IMR-90 (cell line): ENCODE data around the gene ISCA2. TPM values are rescaled to one million over a fixed set of nuclear protein-coding genes. Genes with fewer than 3 reads are reported as not detected.

ENCODE experiments used
- ATAC-seq: fragments of 200-7000 bp; cut with Tn5 transposase; 2 replicates; pipeline ENCODE4 v1.9.1; 2020; ENCODE audit warnings: low read depth, mild to moderate bottlenecking, moderate library complexity
- BruUV-seq: library from RNA; stranded (reverse); fragments of 400-500 nt; replicated peaks from 2 replicates; lab custom pipeline; 2021; lab: Mats Ljungman, UMichigan
- CTCF ChIA-PET: fragments of 300-600 bp; formaldehyde crosslinking; extraction: SDS; loops from one replicate; lab custom pipeline; 2021; ENCODE audit warnings: antibody characterized with exemption; lab: Yijun Ruan, JAX
- POLR2A ChIA-PET: fragments of 300-600 bp; sonication (Branson Sonifier 250); formaldehyde crosslinking; loops from one replicate; lab custom pipeline; 2022; ENCODE audit warnings: antibody characterized with exemption; ENCODE audit not compliant: unreplicated experiment; lab: Charles Lee
- DNase-seq: peaks from one replicate; pipeline ENCODE4 v3.0.0; 2013
- H2AFZ ChIP-seq: replicated peaks from 2 replicates; pipeline ENCODE3; 2013; ENCODE audit warnings: low read length, mild to moderate bottlenecking; ENCODE audit not compliant: poor library complexity
- H2AK5ac ChIP-seq: 2 replicates; pipeline ENCODE4 v1.6.1; 2013; ENCODE audit warnings: low read depth, low read length, inconsistent platforms
- H2AK9ac ChIP-seq: replicated peaks from 2 replicates; pipeline ENCODE3; 2013; ENCODE audit warnings: mild to moderate bottlenecking, low read depth, low read length, moderate library complexity; ENCODE audit not compliant: poor library complexity
- H2BK120ac ChIP-seq: 2 replicates; pipeline ENCODE4 v1.6.1; 2013; ENCODE audit warnings: low read depth, low read length, inconsistent platforms
- H2BK15ac ChIP-seq: 3 replicates; pipeline ENCODE4 v1.6.1; 2013; ENCODE audit warnings: low read depth, low read length, inconsistent platforms
- H2BK20ac ChIP-seq: 2 replicates; pipeline ENCODE4 v1.6.1; 2013; ENCODE audit warnings: low read depth, mild to moderate bottlenecking, inconsistent platforms, low read length, moderate library complexity
- H2BK5ac ChIP-seq: 2 replicates; pipeline ENCODE4 v1.6.1; 2013; ENCODE audit warnings: mild to moderate bottlenecking, low read depth, low read length, inconsistent platforms; ENCODE audit not compliant: poor library complexity, severe bottlenecking
- H3K14ac ChIP-seq: replicated peaks from 2 replicates; pipeline ENCODE4 v1.6.1; 2013; ENCODE audit warnings: low read depth, low read length, inconsistent platforms
- H3K18ac ChIP-seq: 2 replicates; pipeline ENCODE4 v1.6.1; 2013; ENCODE audit warnings: low read depth, low read length, control low read depth
- H3K23ac ChIP-seq: 2 replicates; pipeline ENCODE4 v1.6.1; 2013; ENCODE audit warnings: low read depth, low read length, inconsistent platforms
- H3K27ac ChIP-seq: 2 replicates; pipeline ENCODE4 v1.5.1; 2013; ENCODE audit warnings: mild to moderate bottlenecking, control low read depth, low read length; ENCODE audit not compliant: insufficient read depth
- H3K27me3 ChIP-seq: 2 replicates; pipeline ENCODE4 v1.6.1; 2013; ENCODE audit warnings: low read length; ENCODE audit not compliant: control insufficient read depth, insufficient read depth
- H3K36me3 ChIP-seq: 2 replicates; pipeline ENCODE4 v1.6.1; 2013; ENCODE audit warnings: low read length, mixed read lengths; ENCODE audit not compliant: control insufficient read depth, insufficient read depth
- H3K4ac ChIP-seq: 2 replicates; pipeline ENCODE4 v1.6.1; 2013; ENCODE audit warnings: low read depth, low read length, inconsistent platforms
- H3K4me1 ChIP-seq: 2 replicates; pipeline ENCODE4 v1.6.1; 2013; ENCODE audit warnings: low read length, mixed read lengths; ENCODE audit not compliant: control insufficient read depth, insufficient read depth
- H3K4me2 ChIP-seq: 2 replicates; pipeline ENCODE4 v1.6.1; 2013; ENCODE audit warnings: low read depth, mild to moderate bottlenecking, control low read depth, low read length, moderate library complexity
- H3K4me3 ChIP-seq: 2 replicates; pipeline ENCODE4 v1.5.1; 2013; ENCODE audit warnings: low read depth, mild to moderate bottlenecking, control low read depth, low read length, moderate library complexity; ENCODE audit not compliant: insufficient read depth
- H3K56ac ChIP-seq: 2 replicates; pipeline ENCODE4 v1.6.1; 2013; ENCODE audit warnings: low read length, inconsistent platforms; ENCODE audit not compliant: insufficient read depth; ENCODE audit errors: extremely low read depth
- H3K79me1 ChIP-seq, 2 experiments: 2 replicates each; pipeline ENCODE4 v1.6.1; 2013; ENCODE audit warnings: low read length in 2 of 2, inconsistent platforms in 1 of 2, low read depth in 1 of 2
- H3K9ac ChIP-seq: 2 replicates; pipeline ENCODE4 v1.6.1; 2013; ENCODE audit warnings: low read depth, low read length, control low read depth
- H3K9me1 ChIP-seq: 2 replicates; pipeline ENCODE4 v1.6.1; 2013; ENCODE audit warnings: low read length, inconsistent platforms; ENCODE audit not compliant: insufficient read depth
- H3K9me3 ChIP-seq: 2 replicates; pipeline ENCODE4 v1.6.1; 2013; ENCODE audit warnings: low read length; ENCODE audit not compliant: control insufficient read depth, insufficient read depth
- H4K20me1 ChIP-seq: 2 replicates; pipeline ENCODE4 v1.6.1; 2013; ENCODE audit warnings: low read length, inconsistent platforms; ENCODE audit not compliant: insufficient read depth
- H4K5ac ChIP-seq: 2 replicates; pipeline ENCODE4 v1.6.1; 2013; ENCODE audit warnings: mild to moderate bottlenecking, low read depth, low read length, control low read depth
- H4K8ac ChIP-seq, 2 experiments: 2 replicates each; pipeline ENCODE4 v1.6.1; 2013; ENCODE audit warnings: low read depth in 2 of 2, low read length in 2 of 2, control low read depth in 1 of 2, inconsistent platforms in 1 of 2
- H4K91ac ChIP-seq: 2 replicates; pipeline ENCODE4 v1.6.1; 2013; ENCODE audit warnings: low read depth, low read length, inconsistent platforms; ENCODE audit not compliant: insufficient read depth
- BHLHE40 ChIP-seq: fragments of 150-350 bp; IDR thresholded peaks from 2 replicates; pipeline ENCODE4 v1.6.1; 2016; ENCODE audit warnings: mild to moderate bottlenecking, low read depth, low read length
- CEBPB ChIP-seq: IDR thresholded peaks from 2 replicates; pipeline ENCODE4 v1.6.1; 2012; ENCODE audit warnings: low read depth, low read length, improper control_type of control experiment
- CHD1 ChIP-seq: IDR thresholded peaks from 2 replicates; pipeline ENCODE4 v1.6.1; 2012; ENCODE audit warnings: low read depth, low read length, improper control_type of control experiment
- FOS ChIP-seq: fragments of 150-350 bp; IDR thresholded peaks from 2 replicates; pipeline ENCODE4 v1.6.1; 2016; ENCODE audit warnings: low read depth, low read length
- MAFK ChIP-seq: IDR thresholded peaks from 2 replicates; pipeline ENCODE4 v1.6.1; 2012; ENCODE audit warnings: low read depth, low read length, improper control_type of control experiment
- MAZ ChIP-seq: IDR thresholded peaks from 2 replicates; pipeline ENCODE4 v1.6.1; 2012; ENCODE audit warnings: low read depth, mild to moderate bottlenecking, low read length, improper control_type of control experiment, moderate library complexity, borderline replicate concordance
- MXI1 ChIP-seq: IDR thresholded peaks from 2 replicates; pipeline ENCODE4 v1.6.1; 2012; ENCODE audit warnings: low read depth, mild to moderate bottlenecking, low read length, moderate library complexity, borderline replicate concordance
- POLR2A ChIP-seq: IDR thresholded peaks from 2 replicates; pipeline ENCODE4 v1.6.1; 2012; ENCODE audit warnings: mild to moderate bottlenecking, low read depth, low read length
- RCOR1 ChIP-seq: IDR thresholded peaks from 2 replicates; pipeline ENCODE4 v1.6.1; 2012; ENCODE audit warnings: mild to moderate bottlenecking, low read length, improper control_type of control experiment; ENCODE audit not compliant: insufficient replicate concordance
- WGBS, 2 experiments: methylation state at CpG; one replicate each; pipeline versions ENCODE4 v1.1.5 to v1.1.7; 2013; ENCODE audit warnings: missing lambda C conversion rate in 2 of 2; ENCODE audit not compliant: insufficient read length in 1 of 2; ENCODE audit errors: extremely low coverage in 2 of 2; 5-methylcytosine and 5-hydroxymethylcytosine counted together
- dilution Hi-C: fragments of 300-500 bp; cut with HindIII; formaldehyde crosslinking; loops from one replicate; pipeline ENCODE4 v1.14.3; 2018; ENCODE audit warnings: low sequenced_read_pairs; ENCODE audit not compliant: unreplicated experiment
- in situ Hi-C: fragments of 300-500 bp; cut with MboI; formaldehyde crosslinking; loops from 3 replicates; pipeline ENCODE4 v1.14.3; 2019; ENCODE audit warnings: low sequenced_read_pairs, inconsistent platforms, mixed read lengths
- intact Hi-C: fragments of 100-400 bp; cut with micrococcal nuclease; formaldehyde crosslinking; loops from 2 replicates; pipeline ENCODE4 v1.10.0; 2022
- polyA plus RNA-seq, 3 experiments: library from polyadenylated mRNA; depleted of rRNA; stranded (reverse); fragments of >200 nt; gene quantifications; 2 replicates each; pipeline ENCODE4 v1.2.3, GENCODE V29; 2012; ENCODE audit warnings: low replicate concordance in 1 of 3
- total RNA-seq: library from RNA; depleted of rRNA; stranded (reverse); fragments of >200 nt; gene quantifications from 2 replicates; pipeline ENCODE4 v1.2.3, GENCODE V29; 2012
- TF ChIP-seq, protein P1 (sequence below): fragments of 150-350 bp; IDR thresholded peaks from 2 replicates; pipeline ENCODE4 v1.6.1; 2017; ENCODE audit warnings: mild to moderate bottlenecking, antibody characterized with exemption, low read length, low read depth

ISCA2 gene
- total and polyA plus RNA-seq, 2 of the 4 experiments (the other 2 are of a cell fraction) = 5.4 to 25.7 TPM

- H2BK15ac ChIP-seq = no peak overlapping the region
- H4K5ac ChIP-seq = no peak overlapping the region
- H3K27me3 ChIP-seq = no peaks in the 10 kb centered on the region
- in situ Hi-C loops = no loop called here
- H3K56ac ChIP-seq = no peak overlapping the region
- no peak for ATAC-seq
- no peak overlapping the region for H4K8ac ChIP-seq
- no peak overlapping the region for H3K4me2 ChIP-seq
- H2BK5ac ChIP-seq = no peak overlapping the region
- H3K4me3 ChIP-seq = no peak overlapping the region
- POLR2A ChIA-PET = no interaction called here
- H2AK5ac ChIP-seq = no peak overlapping the region
- TF ChIP-seq RCOR1 = no peak
- no peak for TF ChIP-seq FOS
- no peak for TF ChIP-seq BHLHE40
- no peak for TF ChIP-seq MAFK
- TF ChIP-seq, protein P1, sequence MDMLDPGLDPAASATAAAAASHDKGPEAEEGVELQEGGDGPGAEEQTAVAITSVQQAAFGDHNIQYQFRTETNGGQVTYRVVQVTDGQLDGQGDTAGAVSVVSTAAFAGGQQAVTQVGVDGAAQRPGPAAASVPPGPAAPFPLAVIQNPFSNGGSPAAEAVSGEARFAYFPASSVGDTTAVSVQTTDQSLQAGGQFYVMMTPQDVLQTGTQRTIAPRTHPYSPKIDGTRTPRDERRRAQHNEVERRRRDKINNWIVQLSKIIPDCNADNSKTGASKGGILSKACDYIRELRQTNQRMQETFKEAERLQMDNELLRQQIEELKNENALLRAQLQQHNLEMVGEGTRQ = no peak
- no peak for TF ChIP-seq CHD1
- TF ChIP-seq CEBPB = no peak
- no peak for TF ChIP-seq MAZ
- TF ChIP-seq POLR2A = no peak
- no peak for TF ChIP-seq MXI1
- no peak overlapping the region for H2AK9ac ChIP-seq
- no peak overlapping the region for H4K91ac ChIP-seq
- 65% methylated on average over 8 of the region's 11 CpGs; no CpG with 5 or more reads in 1 of the 2 experiments for WGBS, 2 experiments
- no peak overlapping the region for H2AFZ ChIP-seq
- no peak overlapping the region for H2BK120ac ChIP-seq
- H3K23ac ChIP-seq = no peak overlapping the region
- H3K27ac ChIP-seq = no peak overlapping the region
- peaks cover 2% of the 10 kb centered on the region; the same call in 1 of the 2 replicates for H3K36me3 ChIP-seq
- no peaks in the 10 kb centered on the region for H3K9me3 ChIP-seq
- dilution Hi-C loops = no loop called here
- CTCF ChIA-PET = no interaction called here
- no peaks in the 10 kb centered on the region for H4K20me1 ChIP-seq
- H3K4ac ChIP-seq = no peak overlapping the region
- no TSS peak for BruUV-seq
- H3K4me1 ChIP-seq = no peaks in the 10 kb centered on the region
- peaks cover 5% of the 10 kb centered on the region; the same call in 1 of the 2 replicates for H3K9me1 ChIP-seq
- H3K79me1 ChIP-seq = peaks cover 0 to 5% of the 10 kb centered on the region in 2 experiments; a peak in 2 of 4 replicates
- no peak overlapping the region for H3K18ac ChIP-seq
- intact Hi-C loops = no loop called here
- H3K9ac ChIP-seq = no peak overlapping the region
- H2BK20ac ChIP-seq = no peak overlapping the region
- DNase-seq = no peak
- H3K14ac ChIP-seq = no peak overlapping the region
These were observed 45.1 kb downstream of the ISCA2 start for GRCh38 chr14:74538411-74539391.
